ENCODE measurements around the gene CACNA1C.

Gene CACNA1C

GRCh38 chr12:2745655-2746054 lies 692.9 kb downstream of the CACNA1C start:
- no peaks in the 10 kb centered on the region for H3K36me3 ChIP-seq (ENCODE audit: insufficient read depth)
- no peak overlapping the region for H3K27ac ChIP-seq
- H3K9ac ChIP-seq: no peak overlapping the region
- no peak overlapping the region for H3K4me2 ChIP-seq
- H3K4me3 ChIP-seq (IDR thresholded peaks at IDR 0.05; ENCODE audit: insufficient read depth, low read depth, low read length): no peak overlapping the region
- H2AFZ ChIP-seq (ENCODE audit: low read depth): no peak overlapping the region
- no peaks in the 10 kb centered on the region for H3K27me3 ChIP-seq (ENCODE audit: insufficient read depth, low read depth)
- H3K4me1 ChIP-seq (ENCODE audit: low read depth, poor library complexity, severe bottlenecking): no peaks in the 10 kb centered on the region
- no peaks in the 10 kb centered on the region for H3K79me2 ChIP-seq (ENCODE audit: insufficient read depth, low read depth)
- H4K20me1 ChIP-seq (ENCODE audit: insufficient read depth): no peaks in the 10 kb centered on the region
- no peak for TF ChIP-seq CTCF (conservative IDR thresholded peaks at IDR 0.05; ENCODE audit: low read depth, low read length)
